PC-3 (cell line): ENCODE data around the gene NXPE3. TPM values are rescaled to one million over a fixed set of nuclear protein-coding genes. Genes with fewer than 3 reads are reported as not detected.
A peak's percentile ranks its signal among the peaks of the same experiment; 100 is the strongest.

Experiments used
- ATAC-seq: fragments of 200-7000 bp; cut with Tn5 transposase; 2 replicates; pipeline ENCODE4 v1.9.1; 2020; ENCODE audit warnings: mild to moderate bottlenecking, moderate library complexity
- BruUV-seq: library from RNA; stranded (reverse); fragments of 400-500 nt; replicated peaks from 2 replicates; lab custom pipeline; 2021; lab: Mats Ljungman, UMichigan
- CTCF ChIA-PET: fragments of 300-600 bp; sonication (Branson Sonifier 250); formaldehyde crosslinking; loops from one replicate; lab custom pipeline; 2022; ENCODE audit warnings: antibody characterized with exemption; lab: Charles Lee
- POLR2A ChIA-PET: fragments of 300-600 bp; sonication (Branson Sonifier 250); formaldehyde crosslinking; loops from one replicate; lab custom pipeline; 2022; ENCODE audit warnings: antibody characterized with exemption; ENCODE audit not compliant: unreplicated experiment; lab: Charles Lee
- DNase-seq: peaks from one replicate; pipeline ENCODE4 v3.0.0-alpha.2; 2015
- H2AFZ ChIP-seq: fragments of 300-600 bp; sonication (generic); 2 replicates; pipeline ENCODE4 v1.6.0; 2016; ENCODE audit warnings: antibody characterized with exemption, low read length
- H3F3A ChIP-seq: fragments of 300-600 bp; sonication (generic); one replicate; pipeline ENCODE4 v1.6.0; 2017; ENCODE audit warnings: antibody characterized with exemption, low read length, control low read depth, mild to moderate bottlenecking; ENCODE audit not compliant: unreplicated experiment
- H3K27ac ChIP-seq: fragments of 300-600 bp; sonication (generic); 2 replicates; pipeline ENCODE4 v1.5.1; 2016; ENCODE audit warnings: mild to moderate bottlenecking, low read length
- H3K27me3 ChIP-seq: fragments of 300-600 bp; sonication (generic); 2 replicates; pipeline ENCODE4 v1.6.1; 2016; ENCODE audit warnings: low read length, mixed read lengths
- H3K36me3 ChIP-seq: fragments of 300-600 bp; sonication (generic); 2 replicates; pipeline ENCODE4 v1.6.1; 2016; ENCODE audit warnings: low read depth, mixed run types, low read length, mixed read lengths
- H3K4me1 ChIP-seq: fragments of 300-600 bp; sonication (generic); 2 replicates; pipeline ENCODE4 v1.5.1; 2016; ENCODE audit warnings: low read length; ENCODE audit not compliant: insufficient read depth
- H3K4me2 ChIP-seq: fragments of 300-600 bp; sonication (generic); 2 replicates; pipeline ENCODE4 v1.6.0; 2016; ENCODE audit warnings: low read length
- H3K4me3 ChIP-seq: fragments of 300-600 bp; sonication (generic); 2 replicates; pipeline ENCODE4 v1.5.1; 2016; ENCODE audit warnings: mild to moderate bottlenecking, low read length, mixed read lengths
- H3K79me2 ChIP-seq: fragments of 300-600 bp; sonication (generic); 2 replicates; pipeline ENCODE4 v1.6.1; 2017; ENCODE audit warnings: low read length, mixed read lengths
- H3K9ac ChIP-seq: fragments of 300-600 bp; sonication (generic); 2 replicates; pipeline ENCODE4 v1.6.0; 2016; ENCODE audit warnings: mild to moderate bottlenecking, low read length
- H3K9me2 ChIP-seq: fragments of 300-600 bp; sonication (generic); replicated peaks from 2 replicates; pipeline ENCODE4 v1.6.1; 2016; ENCODE audit warnings: mixed run types, low read length, mixed read lengths
- H3K9me3 ChIP-seq: fragments of 300-600 bp; sonication (generic); 2 replicates; pipeline ENCODE4 v1.6.1; 2016; ENCODE audit warnings: low read length, mixed read lengths
- H4K20me1 ChIP-seq: fragments of 300-600 bp; sonication (generic); 2 replicates; pipeline ENCODE4 v1.6.1; 2016; ENCODE audit warnings: low read length, mixed read lengths
- EZH2 ChIP-seq: fragments of 300-600 bp; sonication (generic); IDR thresholded peaks from one replicate; pipeline ENCODE4 v1.6.1; 2017; ENCODE audit warnings: antibody characterized with exemption, mild to moderate bottlenecking, low read length; ENCODE audit not compliant: unreplicated experiment
- EZH2phosphoT487 ChIP-seq: fragments of 300-600 bp; sonication (generic); IDR thresholded peaks from 2 replicates; pipeline ENCODE4 v1.6.1; 2018; ENCODE audit warnings: mild to moderate bottlenecking, antibody characterized with exemption, low read length, borderline replicate concordance
- intact Hi-C: fragments of 100-400 bp; cut with micrococcal nuclease; formaldehyde crosslinking; loops from 2 replicates; pipeline ENCODE4 v1.9.0; 2023
- total RNA-seq: library from RNA; depleted of rRNA; stranded (reverse); fragments of >200 nt; gene quantifications from 2 replicates; pipeline ENCODE4 v1.2.3, GENCODE V29; 2014
- TF ChIP-seq, protein P1 (sequence below): fragments of 300-600 bp; sonication (generic); conservative IDR thresholded peaks from 2 replicates; pipeline ENCODE4 v1.5.1; 2017; ENCODE audit warnings: antibody characterized with exemption, low read depth, mild to moderate bottlenecking, low read length

NXPE3 gene
- total RNA-seq, 1 experiment from 2014 or later = 12.6 TPM

DNA sequence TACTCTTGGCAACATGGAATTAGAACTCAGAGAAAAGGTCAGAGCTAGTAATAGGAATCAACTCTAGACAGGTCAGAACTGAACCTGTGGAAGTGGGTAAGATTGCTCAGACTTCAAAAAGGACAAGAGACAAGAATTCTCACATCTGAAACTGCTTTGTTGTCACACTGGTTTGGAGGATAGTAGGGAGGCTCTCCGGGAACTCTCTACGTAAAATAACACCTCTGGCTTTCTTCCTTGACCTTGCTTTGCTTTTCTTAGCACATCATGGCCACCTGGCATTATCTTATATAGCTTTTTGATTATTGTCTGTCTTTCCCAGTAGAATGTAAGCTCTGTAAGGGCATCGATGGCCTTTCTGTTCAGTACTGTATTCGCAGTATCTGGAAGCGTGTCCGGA, 57.1 kb downstream of the NXPE3 start:
- peaks cover 8% of the 10 kb centered on the region; the same call in 1 of the 2 replicates for H3K4me1 ChIP-seq
- no peak overlapping the region for H3K4me2 ChIP-seq
- no peaks in the 10 kb centered on the region for H3K79me2 ChIP-seq
- H3F3A ChIP-seq = no peaks in the 10 kb centered on the region
- no peak overlapping the region for H3K4me3 ChIP-seq
- no peaks in the 10 kb centered on the region for H3K9me2 ChIP-seq
- CTCF ChIA-PET = no interaction called here
- POLR2A ChIA-PET = no interaction called here
- DNase-seq (no peak), ATAC-seq (no peak)
- no peak overlapping the region for H3K9ac ChIP-seq
- H4K20me1 ChIP-seq = no peaks in the 10 kb centered on the region
- intact Hi-C loops = no loop called here
- BruUV-seq = no TSS peak
- H3K27ac ChIP-seq = no peak overlapping the region
- no peak for TF ChIP-seq EZH2
- no peak for TF ChIP-seq EZH2phosphoT487
- TF ChIP-seq, protein P1, sequence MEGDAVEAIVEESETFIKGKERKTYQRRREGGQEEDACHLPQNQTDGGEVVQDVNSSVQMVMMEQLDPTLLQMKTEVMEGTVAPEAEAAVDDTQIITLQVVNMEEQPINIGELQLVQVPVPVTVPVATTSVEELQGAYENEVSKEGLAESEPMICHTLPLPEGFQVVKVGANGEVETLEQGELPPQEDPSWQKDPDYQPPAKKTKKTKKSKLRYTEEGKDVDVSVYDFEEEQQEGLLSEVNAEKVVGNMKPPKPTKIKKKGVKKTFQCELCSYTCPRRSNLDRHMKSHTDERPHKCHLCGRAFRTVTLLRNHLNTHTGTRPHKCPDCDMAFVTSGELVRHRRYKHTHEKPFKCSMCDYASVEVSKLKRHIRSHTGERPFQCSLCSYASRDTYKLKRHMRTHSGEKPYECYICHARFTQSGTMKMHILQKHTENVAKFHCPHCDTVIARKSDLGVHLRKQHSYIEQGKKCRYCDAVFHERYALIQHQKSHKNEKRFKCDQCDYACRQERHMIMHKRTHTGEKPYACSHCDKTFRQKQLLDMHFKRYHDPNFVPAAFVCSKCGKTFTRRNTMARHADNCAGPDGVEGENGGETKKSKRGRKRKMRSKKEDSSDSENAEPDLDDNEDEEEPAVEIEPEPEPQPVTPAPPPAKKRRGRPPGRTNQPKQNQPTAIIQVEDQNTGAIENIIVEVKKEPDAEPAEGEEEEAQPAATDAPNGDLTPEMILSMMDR = no peak
- H2AFZ ChIP-seq = no peak overlapping the region
- no peaks in the 10 kb centered on the region for H3K9me3 ChIP-seq
- no peaks in the 10 kb centered on the region for H3K36me3 ChIP-seq
- H3K27me3 ChIP-seq = no peaks in the 10 kb centered on the region

GRCh38 chr3:101836652-101837598, 57.9 kb downstream of the NXPE3 start:
- CTCF ChIA-PET = interaction anchor here (0.6 kb wide), 1 partner anchor 24 kb away, joined by 8 read pairs; no protein-coding TSS in a partner anchor
- no peak overlapping the region for H3K9ac ChIP-seq
- no TSS peak for BruUV-seq
- H3K4me2 ChIP-seq = no peak overlapping the region
- H3K79me2 ChIP-seq = no peaks in the 10 kb centered on the region
- POLR2A ChIA-PET = no interaction called here
- no peaks in the 10 kb centered on the region for H3K27me3 ChIP-seq
- no peaks in the 10 kb centered on the region for H3K9me3 ChIP-seq
- no peaks in the 10 kb centered on the region for H3K9me2 ChIP-seq
- H3K36me3 ChIP-seq = no peaks in the 10 kb centered on the region
- peaks cover 8% of the 10 kb centered on the region; the same call in 1 of the 2 replicates for H3K4me1 ChIP-seq
- TF ChIP-seq, protein P1 = no peak
- no peak for TF ChIP-seq EZH2phosphoT487
- no peak for TF ChIP-seq EZH2
- H3K4me3 ChIP-seq = no peak overlapping the region
- no peak overlapping the region for H3K27ac ChIP-seq
- no peak overlapping the region for H2AFZ ChIP-seq
- no peaks in the 10 kb centered on the region for H3F3A ChIP-seq
- ATAC-seq (peak; percentile 81), DNase-seq (peak; percentile 67)
- no peaks in the 10 kb centered on the region for H4K20me1 ChIP-seq
- intact Hi-C loops = no loop called here

GRCh38 chr3:101838691-101839090, 59.7 kb downstream of the NXPE3 start:
- BruUV-seq = no TSS peak
- DNase-seq (no peak), ATAC-seq (no peak)
- Histone ChIP-seq H4K20me1 (no peaks in the 10 kb centered on the region), H2AFZ (no peak overlapping the region), H3K4me2 (no peak overlapping the region), H3K9me3 (no peaks in the 10 kb centered on the region), H3K27ac (no peak overlapping the region), H3K9me2 (no peaks in the 10 kb centered on the region), H3F3A (no peaks in the 10 kb centered on the region), H3K27me3 (no peaks in the 10 kb centered on the region), H3K4me1 (peaks cover 8% of the 10 kb centered on the region; the same call in 1 of the 2 replicates), H3K9ac (no peak overlapping the region), H3K4me3 (no peak overlapping the region), H3K79me2 (no peaks in the 10 kb centered on the region), H3K36me3 (no peaks in the 10 kb centered on the region)
- CTCF ChIA-PET = no interaction called here
- POLR2A ChIA-PET = interaction anchor here (0.6 kb wide), 1 partner anchor 488 kb away, joined by 4 read pairs; no protein-coding TSS in a partner anchor
- intact Hi-C loops = no loop called here
- TF ChIP-seq EZH2 (no peak), EZH2phosphoT487 (no peak)
- TF ChIP-seq, protein P1 = no peak
